H9 (cell line): Measurements from ENCODE around the gene TSC22D4. TPM values are rescaled to one million over a fixed set of nuclear protein-coding genes. Genes with fewer than 3 reads are reported as not detected.
A peak's percentile ranks its signal among the peaks of the same experiment; 100 is the strongest.

ENCODE experiments used
- DNase-seq: peaks from one replicate; pipeline ENCODE4 v3.0.0-alpha.2; 2017
- H2AFZ ChIP-seq: one replicate; pipeline ENCODE4 v1.6.1; 2013; ENCODE audit warnings: mild to moderate bottlenecking, low read length, control low read depth, moderate library complexity
- H2AK5ac ChIP-seq: 2 replicates; pipeline ENCODE4 v1.6.1; 2013; ENCODE audit warnings: low read length, control low read depth, mixed read lengths; ENCODE audit not compliant: insufficient read length
- H2BK120ac ChIP-seq: one replicate; pipeline ENCODE4 v1.6.1; 2013; ENCODE audit warnings: low read depth, mild to moderate bottlenecking, low read length, control low read depth, inconsistent platforms; ENCODE audit not compliant: poor library complexity, severe bottlenecking
- H2BK12ac ChIP-seq: 2 replicates; pipeline ENCODE4 v1.6.1; 2013; ENCODE audit warnings: low read length, control low read depth, mixed read lengths, low read depth; ENCODE audit not compliant: insufficient read length
- H2BK15ac ChIP-seq: 2 replicates; pipeline ENCODE4 v1.6.1; 2013; ENCODE audit warnings: low read depth, low read length, control low read depth
- H2BK20ac ChIP-seq: one replicate; pipeline ENCODE4 v1.6.1; 2013; ENCODE audit warnings: low read depth, mild to moderate bottlenecking, low read length, control low read depth, inconsistent platforms; ENCODE audit not compliant: poor library complexity, severe bottlenecking
- H2BK5ac ChIP-seq: 2 replicates; pipeline ENCODE4 v1.6.1; 2013; ENCODE audit warnings: low read length, control low read depth, mixed read lengths; ENCODE audit not compliant: insufficient read length
- H3K14ac ChIP-seq: 2 replicates; pipeline ENCODE4 v1.6.1; 2013; ENCODE audit warnings: low read length, control low read depth; ENCODE audit not compliant: insufficient read depth
- H3K18ac ChIP-seq: 2 replicates; pipeline ENCODE4 v1.6.1; 2013; ENCODE audit warnings: low read depth, mild to moderate bottlenecking, mixed read lengths, low read length, control low read depth; ENCODE audit not compliant: insufficient read length
- H3K23ac ChIP-seq: 2 replicates; pipeline ENCODE4 v1.6.1; 2013; ENCODE audit warnings: low read length, control low read depth, mixed read lengths, low read depth; ENCODE audit not compliant: insufficient read length
- H3K23me2 ChIP-seq: 2 replicates; pipeline ENCODE4 v1.6.1; 2013; ENCODE audit warnings: low read depth, mild to moderate bottlenecking, mixed read lengths, low read length, control low read depth; ENCODE audit not compliant: insufficient read length, poor library complexity, severe bottlenecking
- H3K27ac ChIP-seq: 2 replicates; pipeline ENCODE4 v1.5.1; 2013; ENCODE audit warnings: low read length, control low read depth, mixed read lengths, low read depth; ENCODE audit not compliant: insufficient read length
- H3K27me3 ChIP-seq: 2 replicates; pipeline ENCODE4 v1.6.1; 2013; ENCODE audit warnings: low read length, control low read depth, inconsistent platforms; ENCODE audit not compliant: insufficient read depth
- H3K4ac ChIP-seq: 2 replicates; pipeline ENCODE4 v1.6.1; 2013; ENCODE audit warnings: low read depth, mild to moderate bottlenecking, control low read depth, inconsistent platforms, low read length, moderate library complexity
- H3K4me1 ChIP-seq: 2 replicates; pipeline ENCODE4 v1.6.1; 2013; ENCODE audit warnings: low read length, control low read depth, inconsistent platforms; ENCODE audit not compliant: insufficient read depth
- H3K4me2 ChIP-seq: 2 replicates; pipeline ENCODE4 v1.6.1; 2013; ENCODE audit warnings: low read length, control low read depth, mixed read lengths; ENCODE audit not compliant: insufficient read length, insufficient read depth
- H3K56ac ChIP-seq: 2 replicates; pipeline ENCODE4 v1.6.1; 2013; ENCODE audit warnings: low read depth, mild to moderate bottlenecking, mixed read lengths, low read length, control low read depth; ENCODE audit not compliant: insufficient read length
- H3K79me1 ChIP-seq: 2 replicates; pipeline ENCODE4 v1.6.1; 2013; ENCODE audit warnings: low read depth, mild to moderate bottlenecking, moderate library complexity, low read length, control low read depth, inconsistent platforms; ENCODE audit not compliant: insufficient read depth, poor library complexity, severe bottlenecking
- H3K79me2 ChIP-seq: 2 replicates; pipeline ENCODE4 v1.6.1; 2013; ENCODE audit warnings: low read length, control low read depth, inconsistent platforms; ENCODE audit not compliant: insufficient read depth
- H3K9ac ChIP-seq: 2 replicates; pipeline ENCODE4 v1.6.1; 2013; ENCODE audit warnings: low read length, control low read depth, mixed read lengths; ENCODE audit not compliant: insufficient read length; ENCODE audit errors: extremely low read depth
- H3K9me3 ChIP-seq: one replicate; pipeline ENCODE4 v1.6.1; 2013; ENCODE audit warnings: low read depth, low read length, inconsistent platforms; ENCODE audit not compliant: control insufficient read depth
- H3T11ph ChIP-seq: one replicate; pipeline ENCODE4 v1.6.1; 2013; ENCODE audit warnings: mild to moderate bottlenecking, low read length, control low read depth, inconsistent platforms
- H4K20me1 ChIP-seq: one replicate; pipeline ENCODE4 v1.6.1; 2013; ENCODE audit not compliant: control insufficient read depth, insufficient read length, insufficient read depth
- H4K5ac ChIP-seq: 2 replicates; pipeline ENCODE4 v1.6.1; 2013; ENCODE audit warnings: low read depth, mild to moderate bottlenecking, mixed read lengths, low read length, control low read depth; ENCODE audit not compliant: insufficient read length
- H4K8ac ChIP-seq: replicated peaks from 2 replicates; pipeline ENCODE4 v1.6.1; 2013; ENCODE audit warnings: low read length, control low read depth, mixed read lengths, low read depth; ENCODE audit not compliant: insufficient read length
- H4K91ac ChIP-seq: 2 replicates; pipeline ENCODE4 v1.6.1; 2013; ENCODE audit warnings: low read depth, mild to moderate bottlenecking, moderate library complexity, mixed read lengths, low read length, control low read depth; ENCODE audit not compliant: insufficient read length
- H3K27ac Mint-ChIP-seq, 3 experiments: 2 replicates in 2 of 3; 3 replicates in 1 of 3; pipeline ENCODE4 v1.8.0; 2020 to 2021; ENCODE audit warnings: mixed read lengths in 3 of 3, mild to moderate bottlenecking in 1 of 3, moderate library complexity in 1 of 3
- H3K27me3 Mint-ChIP-seq: 2 replicates; pipeline ENCODE4 v1.8.0; 2021; ENCODE audit warnings: low read depth, mild to moderate bottlenecking, moderate library complexity, mixed read lengths
- H3K36me3 Mint-ChIP-seq, 3 experiments: 2 replicates in 2 of 3; 3 replicates in 1 of 3; pipeline ENCODE4 v1.8.0; 2020 to 2021; ENCODE audit warnings: low read depth in 3 of 3, mixed read lengths in 3 of 3; ENCODE audit not compliant: insufficient read depth in 1 of 3
- H3K4me1 Mint-ChIP-seq, 2 experiments: 2 replicates each; pipeline ENCODE4 v1.8.0; 2020; ENCODE audit warnings: mixed read lengths in 2 of 2
- H3K4me3 Mint-ChIP-seq, 2 experiments: 2 replicates in 1 of 2; 3 replicates in 1 of 2; pipeline ENCODE4 v1.8.0; 2020 to 2021; ENCODE audit warnings: mild to moderate bottlenecking in 2 of 2, mixed read lengths in 2 of 2, moderate library complexity in 1 of 2
- H3K9me3 Mint-ChIP-seq, 2 experiments: 2 replicates in 1 of 2; 3 replicates in 1 of 2; pipeline ENCODE4 v1.8.0; 2020; ENCODE audit warnings: mild to moderate bottlenecking in 2 of 2, mixed read lengths in 2 of 2, moderate library complexity in 1 of 2
- CTCF ChIP-seq: fragments of 200-600 bp; sonication (generic); conservative IDR thresholded peaks from 3 replicates; pipeline ENCODE4 v1.8.0; 2021; ENCODE audit warnings: antibody characterized with exemption, mild to moderate bottlenecking
- WGBS: extraction: QIAGEN DNeasy Blood & Tissue Kit; methylation state at CpG from one replicate; pipeline ENCODE4 v1.1.7; 2013; ENCODE audit warnings: missing lambda C conversion rate, low lambda C conversion rate, mixed read lengths; ENCODE audit not compliant: insufficient read length; ENCODE audit errors: extremely low coverage; 5-methylcytosine and 5-hydroxymethylcytosine counted together
- total RNA-seq: library from RNA; stranded (reverse); gene quantifications from 2 replicates; pipeline ENCODE4 v1.2.1, GENCODE V29; 2021

TSC22D4 gene
- total RNA-seq, 1 experiment from 2014 or later: 17.5 TPM

DNA sequence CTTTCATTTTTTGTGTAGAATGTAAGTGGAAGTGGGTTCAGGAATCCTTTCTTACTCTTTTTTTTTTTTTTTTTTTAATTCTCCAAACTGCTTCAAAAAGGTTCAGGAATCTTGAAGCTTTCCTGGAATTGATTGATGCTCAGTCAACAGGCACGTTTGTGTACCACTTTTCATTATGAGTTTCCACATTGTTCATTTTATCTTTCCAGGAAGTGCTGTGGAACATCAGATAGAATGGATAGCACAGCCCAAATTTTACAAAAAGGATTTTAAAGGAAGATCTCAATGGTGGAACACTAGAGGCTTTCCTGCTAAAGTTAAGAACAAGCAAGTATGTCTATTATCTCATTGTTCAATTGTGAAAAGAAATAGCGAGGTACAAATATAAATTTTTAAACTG lies 40.8 kb downstream of the TSC22D4 start:
- DNase-seq: no peak
- H2BK120ac ChIP-seq: no peak overlapping the region
- Mint-ChIP-seq H3K27me3 (peaks cover 3% of the 10 kb centered on the region; the same call in 1 of the 2 replicates), H3K4me3 (no peak overlapping the region), H3K27ac (0 out of 7 replicates have a peak overlapping the region, but pooled peaks of 1 of the 3 experiments have one; percentile 34), H3K9me3 (no peaks in the 10 kb centered on the region), H3K36me3 (peaks cover 17 to 41% (median 18%) of the 10 kb centered on the region in 3 experiments), H3K4me1 (peaks cover 18 to 20% of the 10 kb centered on the region in 2 experiments)
- no peak overlapping the region for H4K5ac ChIP-seq
- no peak overlapping the region for H3K27ac ChIP-seq
- H3T11ph ChIP-seq: no peak overlapping the region
- no peak overlapping the region for H3K9ac ChIP-seq
- no peak overlapping the region for H4K8ac ChIP-seq
- H4K91ac ChIP-seq: no peak overlapping the region
- H3K23ac ChIP-seq: no peak overlapping the region
- H2AK5ac ChIP-seq: no peak overlapping the region
- peaks cover 7% of the 10 kb centered on the region for H3K23me2 ChIP-seq
- no peak overlapping the region for H3K14ac ChIP-seq
- H3K79me1 ChIP-seq: no peaks in the 10 kb centered on the region
- no peak overlapping the region for H2AFZ ChIP-seq
- H3K4me1 ChIP-seq: no peaks in the 10 kb centered on the region
- WGBS: no CpG with 5 or more reads among the region's 2 CpGs
- H3K56ac ChIP-seq: no peak overlapping the region
- H3K79me2 ChIP-seq: no peaks in the 10 kb centered on the region
- H3K9me3 ChIP-seq: no peaks in the 10 kb centered on the region
- TF ChIP-seq CTCF: no peak
- no peaks in the 10 kb centered on the region for H4K20me1 ChIP-seq
- H3K4me2 ChIP-seq: no peak overlapping the region
- H2BK12ac ChIP-seq: no peak overlapping the region
- H2BK20ac ChIP-seq: no peak overlapping the region
- no peak overlapping the region for H2BK15ac ChIP-seq
- no peak overlapping the region for H2BK5ac ChIP-seq
- no peak overlapping the region for H3K4ac ChIP-seq
- H3K27me3 ChIP-seq: no peaks in the 10 kb centered on the region
- no peak overlapping the region for H3K18ac ChIP-seq
